Aortic smooth muscle cell (primary cell): ENCODE measurements around the gene CYP1A1. TPM values are rescaled to one million over a fixed set of nuclear protein-coding genes. Genes with fewer than 3 reads are reported as not detected.

Source experiments
- total RNA-seq: library from RNA; depleted of rRNA; stranded (reverse); fragments of >200 nt; gene quantifications from 2 replicates; pipeline ENCODE4 v1.2.3, GENCODE V29; 2014

Gene CYP1A1, protein sequence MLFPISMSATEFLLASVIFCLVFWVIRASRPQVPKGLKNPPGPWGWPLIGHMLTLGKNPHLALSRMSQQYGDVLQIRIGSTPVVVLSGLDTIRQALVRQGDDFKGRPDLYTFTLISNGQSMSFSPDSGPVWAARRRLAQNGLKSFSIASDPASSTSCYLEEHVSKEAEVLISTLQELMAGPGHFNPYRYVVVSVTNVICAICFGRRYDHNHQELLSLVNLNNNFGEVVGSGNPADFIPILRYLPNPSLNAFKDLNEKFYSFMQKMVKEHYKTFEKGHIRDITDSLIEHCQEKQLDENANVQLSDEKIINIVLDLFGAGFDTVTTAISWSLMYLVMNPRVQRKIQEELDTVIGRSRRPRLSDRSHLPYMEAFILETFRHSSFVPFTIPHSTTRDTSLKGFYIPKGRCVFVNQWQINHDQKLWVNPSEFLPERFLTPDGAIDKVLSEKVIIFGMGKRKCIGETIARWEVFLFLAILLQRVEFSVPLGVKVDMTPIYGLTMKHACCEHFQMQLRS
- total RNA-seq, result 0.53 and 1.7 TPM in 2 replicates

DNA sequence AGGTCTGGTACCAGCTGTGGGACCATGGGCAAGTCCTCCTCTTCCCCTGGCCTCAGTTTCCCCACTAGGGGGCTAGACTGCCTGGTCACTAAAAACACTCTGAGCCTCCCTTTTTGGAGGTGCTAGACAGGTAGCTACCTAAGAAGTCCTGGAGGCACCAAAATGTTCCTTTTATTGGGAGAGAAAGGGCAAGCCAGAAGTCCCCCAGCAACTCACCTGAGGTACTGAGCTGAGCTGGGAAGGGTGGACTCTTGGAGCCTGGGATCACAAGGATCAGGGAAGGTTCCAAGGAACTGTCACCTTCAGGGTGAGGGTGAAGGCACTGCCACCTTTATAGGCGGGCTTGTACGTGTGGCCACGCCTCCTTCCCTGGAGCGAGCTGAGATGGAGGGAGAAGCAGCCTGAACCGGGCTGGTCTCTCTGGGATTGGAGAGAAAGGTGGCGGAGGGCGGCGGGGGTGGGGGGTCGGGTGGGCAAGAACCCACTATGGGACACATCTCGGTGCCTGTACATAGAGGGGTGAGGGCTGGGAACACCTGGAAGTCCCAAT lies at the start of gene CYP1A1:
TSS of gene CYP1A1 (minus strand) at position 304 of the 550 bp plus-strand sequence. CDS start 2,431 bp downstream, outside the sequence.

DNA sequence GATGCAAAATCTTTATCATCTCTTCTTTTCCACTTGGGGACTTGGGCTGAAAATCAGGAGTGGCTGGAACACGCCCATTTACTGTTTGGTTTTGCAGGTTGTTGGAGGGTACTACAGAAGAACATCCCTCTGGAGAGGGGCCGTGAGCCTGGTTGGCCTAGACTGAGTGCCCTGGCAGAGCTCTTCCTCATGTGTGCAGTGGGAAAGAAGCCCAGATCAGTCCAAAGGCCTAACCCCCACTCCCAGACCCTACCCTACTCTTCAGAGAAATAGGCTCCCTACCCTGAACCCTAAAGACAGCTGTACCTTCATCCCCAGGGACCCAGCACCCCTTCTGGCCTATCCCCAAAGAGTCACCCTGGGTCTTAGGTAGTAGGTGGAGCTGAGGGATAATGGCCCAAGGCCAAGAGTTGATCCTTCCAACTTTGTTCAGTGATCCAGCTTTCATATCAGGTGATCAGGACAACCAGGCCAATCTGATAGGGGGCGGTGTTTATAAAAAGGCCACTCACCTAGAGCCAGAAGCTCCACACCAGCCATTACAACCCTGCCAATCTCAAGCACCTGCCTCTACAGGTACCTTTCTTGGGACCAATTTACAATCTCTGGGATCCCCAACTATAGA lies 23.1 kb upstream of the CYP1A1 start, which contains the start of gene CYP1A2:
TSS of gene CYP1A2 (plus strand) at position 524 of the 625 bp plus-strand sequence. CDS start 894 bp downstream, outside the sequence.

DNA sequence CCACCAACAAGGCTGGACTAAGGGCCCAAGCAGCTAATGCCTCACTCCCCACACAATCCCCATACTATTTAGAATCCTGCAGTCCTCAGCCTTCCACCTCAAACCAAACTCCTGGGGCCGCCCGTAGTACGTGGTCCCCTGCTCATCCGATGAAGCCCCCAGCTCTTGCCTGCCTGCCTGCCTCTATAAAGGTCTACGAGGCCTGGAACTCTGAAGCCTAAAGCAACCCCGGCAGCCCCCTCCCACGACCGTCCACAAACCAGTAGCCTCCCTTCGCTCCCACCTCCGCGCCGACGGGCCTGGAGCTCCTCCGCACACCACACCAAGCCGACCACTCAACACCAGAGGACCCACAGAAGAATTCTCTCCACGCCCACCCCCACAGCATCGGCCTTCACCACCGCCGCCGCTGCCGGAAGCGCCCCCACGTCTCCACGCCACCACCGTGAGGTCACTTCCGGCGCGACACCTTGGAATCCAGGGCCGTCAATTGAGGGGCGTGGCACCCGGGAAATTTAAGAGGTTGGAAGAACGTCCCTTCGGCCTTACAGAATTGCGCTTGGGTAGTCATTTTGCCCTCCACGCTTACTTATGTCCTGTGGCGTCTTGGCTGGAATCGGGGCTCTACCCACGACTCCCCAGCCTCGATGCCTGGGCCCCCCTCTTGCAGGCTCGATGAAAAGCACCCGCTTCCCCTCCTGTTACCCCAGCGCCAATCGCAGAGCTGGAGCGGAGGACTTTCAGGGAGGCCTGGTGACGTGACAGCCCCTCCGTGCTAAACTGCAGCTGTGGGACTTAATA lies 29.5 kb downstream of the CYP1A1 start, which contains the start of gene EDC3:
TSS of gene EDC3 (minus strand) at position 428 of the 801 bp plus-strand sequence. CDS start 20,900 bp downstream, outside the sequence.

Other genes starting within 250 kb of the CYP1A1 start
- gene ARID3B, start 184.3 kb downstream of the CYP1A1 start, total RNA-seq, result 1.6 and 1.8 TPM in 2 replicates
- gene CLK3, start 109.7 kb downstream of the CYP1A1 start, total RNA-seq, result 33.6 and 42.0 TPM in 2 replicates
- gene EDC3, start 29.5 kb downstream of the CYP1A1 start, total RNA-seq, result 8.9 and 10.9 TPM in 2 replicates
- not detected in 2 replicates for gene CYP1A2, start 23.3 kb upstream of the CYP1A1 start, total RNA-seq
- 25.4 and 25.8 TPM in 2 replicates for gene CSK, start 56.6 kb upstream of the CYP1A1 start, total RNA-seq
- gene LMAN1L, start 87.3 kb upstream of the CYP1A1 start, total RNA-seq, result 0.13 and 0.25 TPM in 2 replicates
- gene CPLX3, start 101.1 kb upstream of the CYP1A1 start, total RNA-seq, result under 0.01 TPM in 1 of 2 replicates, not detected in the other
- gene ULK3, start 117.6 kb upstream of the CYP1A1 start, total RNA-seq, result 13.1 and 15.3 TPM in 2 replicates
- 15.2 and 17.0 TPM in 2 replicates for gene SCAMP2, start 147.8 kb upstream of the CYP1A1 start, total RNA-seq
- 37.9 and 39.5 TPM in 2 replicates for gene MPI, start 164.5 kb upstream of the CYP1A1 start, total RNA-seq
- 38.2 and 38.7 TPM in 2 replicates for gene FAM219B, start 181.3 kb upstream of the CYP1A1 start, total RNA-seq
- 39.0 and 51.0 TPM in 2 replicates for gene COX5A, start 212.5 kb upstream of the CYP1A1 start, total RNA-seq
- 6.7 and 7.9 TPM in 2 replicates for gene RPP25, start 231.2 kb upstream of the CYP1A1 start, total RNA-seq